Bone marrow (tissue), 2 donors: ENCODE measurements around the gene MACO1.
A peak's percentile ranks its signal among the peaks of the same experiment; 100 is the strongest.
"Not testable (repeated sequence)": the region's sequence is repeated elsewhere in the genome, so short reads cannot be mapped to it uniquely, and the experiment has no call there.

ENCODE experiments used
- DNase-seq, 2 donors: peaks; one replicate each; lab custom pipeline; 2025; lab: John Stamatoyannopoulos, UW

MACO1 gene

DNA sequence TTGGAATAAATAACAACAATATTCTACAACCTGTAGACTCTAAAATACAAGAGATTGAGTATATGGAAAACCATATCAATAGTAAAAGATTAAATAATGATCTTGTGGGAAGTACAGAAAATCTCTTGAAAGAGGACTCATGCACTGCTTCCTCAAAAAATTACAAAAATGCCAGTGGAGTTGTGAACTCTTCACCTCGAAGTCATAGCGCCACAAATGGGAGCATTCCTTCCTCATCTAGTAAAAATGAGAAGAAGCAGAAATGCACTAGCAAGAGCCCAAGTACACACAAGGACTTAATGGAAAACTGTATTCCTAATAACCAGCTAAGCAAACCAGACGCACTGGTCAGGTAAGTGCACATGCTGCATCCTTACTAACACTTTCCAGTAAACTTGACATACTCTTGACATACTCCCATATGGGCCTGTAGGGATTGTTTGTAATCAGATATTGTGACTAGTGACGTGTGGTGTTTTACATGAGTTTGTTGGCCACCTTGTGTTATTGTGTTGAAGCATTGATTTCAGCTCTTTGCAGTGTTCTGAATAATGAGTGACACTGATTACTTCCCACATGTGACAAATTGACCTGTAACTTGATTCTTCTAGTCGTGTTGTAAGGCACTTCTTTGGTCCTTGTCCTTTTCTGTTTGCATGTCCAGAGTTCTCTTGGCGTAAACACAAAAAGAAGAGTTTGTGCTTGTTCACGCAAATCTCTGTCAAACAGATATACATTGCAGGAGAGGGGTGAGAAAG lies 28.0 kb downstream of the MACO1 start:
- no peak for DNase-seq

DNA sequence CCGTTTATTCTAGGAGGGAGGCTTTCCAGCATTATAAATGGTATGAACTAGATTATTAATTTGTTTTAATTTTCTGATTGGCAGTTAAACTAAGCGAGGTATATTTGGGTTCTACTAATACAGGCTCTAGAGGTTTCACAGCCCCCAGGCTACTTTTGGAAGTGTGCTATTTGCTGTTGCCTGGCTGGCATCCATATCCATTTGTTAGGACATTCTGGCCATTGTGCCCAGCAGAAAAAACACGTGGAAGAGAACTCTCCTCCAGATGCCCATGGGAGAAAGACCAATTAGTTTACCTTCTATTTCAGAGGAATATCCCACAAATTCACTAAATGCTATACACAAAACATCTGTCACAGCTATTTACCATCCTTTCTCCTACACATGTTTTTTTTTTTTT lies 29.3 kb downstream of the MACO1 start:
- DNase-seq = no peak

DNA sequence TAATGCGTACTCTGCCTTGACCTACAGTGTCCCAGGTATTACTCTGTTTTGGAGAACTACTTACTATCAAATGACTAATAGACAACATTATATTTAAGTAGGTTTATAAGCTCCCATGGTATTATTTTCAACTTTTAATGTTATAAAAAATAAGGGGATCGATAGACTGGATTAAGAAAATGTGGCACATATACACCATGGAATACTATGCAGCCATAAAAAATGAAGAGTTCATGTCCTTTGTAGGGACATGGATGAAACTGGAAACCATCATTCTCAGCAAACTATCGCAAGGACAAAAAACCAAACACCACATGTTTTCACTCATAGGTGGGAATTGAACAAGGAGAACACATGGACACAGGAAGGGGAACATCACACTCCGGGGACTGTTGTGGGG lies 30.1 kb downstream of the MACO1 start:
- not testable (repeated sequence) for DNase-seq

DNA sequence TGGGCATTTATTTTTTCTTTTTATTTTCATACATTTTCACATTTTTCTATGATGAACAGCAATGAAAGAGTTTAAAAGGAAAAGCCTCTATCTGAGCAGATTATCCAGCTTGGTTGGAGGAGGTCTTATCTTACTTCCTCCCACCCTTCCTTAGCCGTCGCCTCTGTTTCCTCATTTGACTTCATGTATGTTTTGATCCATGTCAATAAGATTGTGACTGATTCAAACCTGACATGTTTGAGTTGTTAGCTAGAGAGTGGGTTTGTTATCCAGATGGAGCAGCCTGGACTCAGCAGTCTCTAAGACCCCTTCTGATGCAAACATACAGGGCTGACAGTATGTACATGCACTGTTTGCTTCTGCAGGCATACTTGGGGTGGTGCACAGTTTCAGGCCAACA lies 31.2 kb downstream of the MACO1 start:
- DNase-seq = peak in 1 of 2 donors; percentile 57

DNA sequence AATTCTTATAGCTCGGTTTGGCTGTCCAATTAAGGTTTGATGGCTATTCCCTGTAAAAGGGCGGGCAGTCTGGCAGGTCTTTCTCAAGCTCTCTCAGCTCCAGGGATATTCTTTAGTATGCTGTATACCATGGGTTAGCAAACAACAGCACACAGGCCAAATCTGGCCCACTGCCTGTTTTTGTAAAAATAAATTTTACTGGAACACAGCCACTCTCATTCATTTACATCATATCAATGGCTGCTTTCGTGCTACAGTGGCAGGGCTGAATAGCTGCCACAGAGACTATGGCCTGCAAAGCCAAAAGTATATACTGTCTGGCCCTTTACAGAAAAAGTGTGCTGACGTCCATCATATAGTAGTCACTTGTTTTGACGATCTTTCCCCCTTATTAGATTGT lies 32.0 kb downstream of the MACO1 start:
- no peak for DNase-seq

DNA sequence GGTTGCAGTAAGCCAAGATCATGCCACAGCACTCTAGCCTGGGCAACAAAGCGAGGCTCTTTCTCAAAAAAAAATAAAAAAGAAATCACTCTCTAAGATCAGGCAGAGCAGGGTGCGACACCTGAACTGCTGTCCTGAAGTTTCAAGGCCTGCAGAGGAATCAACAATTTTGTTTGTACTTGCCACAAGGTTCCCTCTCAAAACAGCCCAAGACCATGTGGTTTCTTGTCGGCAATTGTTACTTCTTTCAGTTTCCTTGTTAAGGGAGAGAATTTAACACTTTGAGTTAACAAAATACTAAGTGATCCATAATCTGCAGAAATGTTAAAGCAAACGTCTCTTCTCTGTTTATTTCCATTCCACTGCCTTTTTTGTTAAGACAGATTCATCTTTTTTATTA lies 36.5 kb downstream of the MACO1 start:
- no peak for DNase-seq

DNA sequence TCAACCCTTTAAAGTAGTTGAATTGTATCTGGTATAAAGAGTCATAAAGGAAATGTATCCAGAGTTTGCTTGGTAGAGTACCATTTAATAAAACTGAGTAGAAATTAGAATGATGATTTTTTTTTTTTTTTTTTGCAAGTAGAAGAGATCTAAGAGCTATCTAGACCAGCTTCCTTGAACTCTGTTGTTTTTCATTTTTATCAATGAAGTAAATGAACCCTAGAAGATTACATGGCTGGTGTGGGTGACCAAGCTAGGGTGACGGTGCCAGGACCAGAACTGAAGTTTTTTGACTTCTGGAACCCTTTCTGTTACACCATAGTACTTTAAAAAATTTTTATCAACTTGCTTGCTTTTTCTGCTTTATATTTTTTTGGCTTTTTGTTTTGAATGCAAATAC lies 36.9 kb downstream of the MACO1 start:
- DNase-seq = no peak

DNA sequence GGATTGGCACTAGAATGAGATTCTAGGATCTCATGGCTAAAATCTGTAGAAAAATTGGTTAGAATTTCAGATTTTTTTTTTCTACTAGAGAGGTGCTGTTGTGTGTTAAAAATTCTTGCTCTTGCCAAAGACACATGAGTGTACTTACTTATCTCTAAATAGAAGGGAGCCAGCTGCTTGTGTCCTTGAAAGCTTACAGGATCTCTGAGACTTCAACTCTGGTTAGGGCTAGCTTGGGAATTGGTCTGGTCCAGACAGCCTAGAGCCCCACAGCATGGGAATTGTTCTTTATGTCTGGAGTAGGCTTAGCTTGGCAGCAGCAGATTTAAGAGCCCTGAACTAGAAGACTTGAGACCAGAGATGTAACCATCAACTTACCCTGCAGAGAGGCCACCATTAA lies 37.3 kb downstream of the MACO1 start:
- no peak for DNase-seq

DNA sequence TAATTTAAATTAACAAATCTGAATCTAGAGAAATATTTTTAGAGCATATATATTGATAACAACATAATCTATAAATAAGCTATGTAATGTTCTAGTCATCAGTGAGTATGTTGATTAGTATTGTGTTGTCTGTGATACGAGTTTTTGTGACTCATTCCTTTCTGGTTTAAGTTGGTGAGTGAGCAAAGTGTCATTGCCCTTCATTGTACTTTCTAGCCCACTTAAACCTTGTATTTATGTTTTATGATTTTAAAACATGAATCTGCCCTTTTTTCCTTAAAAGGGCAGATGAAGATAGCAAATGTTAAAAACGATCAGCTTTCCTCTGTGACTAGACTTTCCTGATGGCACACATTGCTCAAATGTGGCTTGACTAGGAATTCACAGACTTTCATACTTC lies 38.5 kb downstream of the MACO1 start:
- no peak for DNase-seq

DNA sequence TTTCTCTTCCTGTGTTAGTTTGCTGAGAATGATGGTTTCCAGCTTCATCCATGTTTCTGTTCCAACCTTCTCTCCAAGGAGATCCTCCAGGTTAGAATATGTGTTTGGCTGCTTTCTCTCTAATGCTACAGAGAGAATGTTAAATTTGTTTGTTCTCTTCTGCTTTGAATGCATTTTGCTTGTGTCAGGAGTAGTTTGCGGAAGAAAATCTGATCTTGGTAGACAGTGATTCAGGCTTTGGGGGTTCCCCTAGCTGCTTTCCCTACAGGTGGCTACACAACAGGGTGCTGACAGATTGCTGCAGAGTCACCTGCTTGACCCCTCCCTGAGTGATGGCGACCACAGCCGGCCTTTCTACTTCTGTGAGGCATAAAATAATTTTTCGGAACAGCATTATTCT lies 41.8 kb downstream of the MACO1 start:
- DNase-seq = no peak

DNA sequence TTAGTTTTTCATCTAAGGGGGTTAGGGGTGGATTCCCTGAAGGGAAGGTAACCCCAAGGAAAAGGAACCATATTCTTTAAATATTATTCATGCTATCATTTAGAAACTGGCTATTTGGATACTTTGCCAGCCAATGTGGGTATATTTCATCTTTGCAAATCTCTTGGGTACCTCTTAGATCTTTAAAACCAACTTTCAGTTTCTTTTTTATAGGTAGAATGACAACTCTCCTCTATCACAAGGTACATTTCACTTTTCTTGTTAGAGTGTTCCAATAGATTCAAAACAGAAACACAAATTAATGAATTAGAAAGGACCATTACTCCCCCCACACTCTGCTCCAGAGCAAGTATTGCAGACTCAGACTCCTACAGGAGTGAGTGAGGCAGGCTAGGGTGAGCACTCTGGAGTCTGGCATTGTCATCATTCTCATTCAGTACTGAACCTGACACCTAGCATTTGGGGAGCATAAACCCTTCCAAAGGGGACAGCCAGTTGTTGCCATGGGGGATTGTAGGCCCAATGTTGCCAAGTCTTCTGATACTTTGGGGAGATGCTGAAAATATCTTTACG lies 43.0 kb downstream of the MACO1 start:
- DNase-seq = no peak

DNA sequence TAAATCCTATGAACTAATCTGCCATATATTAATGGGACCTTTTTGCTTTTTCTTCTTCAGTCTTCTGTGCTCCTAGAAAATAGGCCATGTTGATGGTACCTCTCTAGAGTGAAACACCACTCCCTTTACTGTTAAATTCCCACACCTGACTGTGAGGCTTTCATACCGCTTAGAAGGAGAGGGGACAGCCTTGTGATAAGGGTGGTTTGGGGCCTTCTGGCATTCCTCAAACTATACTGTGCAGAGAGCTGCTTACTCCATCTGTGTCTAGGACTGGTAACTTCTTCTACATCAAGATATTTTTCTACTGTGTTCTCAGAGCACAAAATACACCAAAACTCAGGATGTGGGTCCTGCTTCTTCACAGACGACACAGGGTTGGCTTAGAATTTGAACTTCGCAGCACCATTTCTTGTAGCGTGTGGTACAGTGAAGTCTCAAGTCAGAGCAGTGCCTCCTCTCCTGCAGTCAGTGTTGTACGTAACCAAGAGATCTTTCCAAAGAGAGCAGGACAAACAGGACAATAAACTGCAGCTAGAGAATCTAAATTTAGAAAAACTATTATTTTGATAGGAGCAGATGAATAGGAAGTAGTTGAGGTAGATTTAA lies 43.8 kb downstream of the MACO1 start:
- no peak for DNase-seq

DNA sequence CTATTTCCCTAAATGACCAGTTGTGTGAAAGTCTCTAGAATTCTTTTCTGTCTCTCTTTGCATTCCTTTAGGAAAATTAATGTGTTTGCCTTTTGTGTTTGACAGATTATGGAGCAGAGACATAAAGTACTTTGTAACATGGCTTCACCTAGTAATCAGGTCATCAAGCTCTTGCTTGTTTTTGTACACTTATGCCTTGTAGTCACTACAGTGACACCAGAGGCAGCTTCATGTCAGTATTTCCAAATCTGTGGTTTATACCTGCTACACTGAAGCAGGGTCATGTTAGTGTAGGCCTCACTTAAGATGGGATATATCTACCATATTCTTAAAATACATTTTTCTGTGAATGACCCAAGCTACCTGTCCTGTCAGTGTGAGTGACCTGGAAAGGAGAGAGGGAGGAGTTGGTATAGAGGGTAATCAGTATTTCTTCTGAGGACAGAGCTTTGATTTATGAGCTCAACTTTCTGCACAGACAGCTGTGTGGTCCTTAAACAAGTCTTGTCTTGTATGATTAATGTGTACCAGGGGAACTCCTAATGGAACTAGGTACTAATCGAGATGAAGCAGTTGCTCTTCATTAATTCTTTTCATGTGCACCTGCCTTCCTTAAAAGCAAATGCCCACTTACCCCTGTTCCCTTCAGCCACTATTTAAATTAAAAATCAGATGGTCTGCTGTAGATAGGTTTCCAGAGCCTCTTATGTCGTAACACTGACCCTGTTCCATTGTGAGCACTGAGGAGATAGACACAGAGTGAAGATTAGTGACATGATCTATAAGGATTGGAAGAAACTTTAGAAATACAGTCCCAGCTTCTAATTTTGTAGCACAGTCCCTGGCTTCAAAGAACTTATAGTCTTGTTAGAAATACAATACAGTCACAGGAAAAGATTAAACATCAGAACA lies 45.7 kb downstream of the MACO1 start:
- no peak for DNase-seq

DNA sequence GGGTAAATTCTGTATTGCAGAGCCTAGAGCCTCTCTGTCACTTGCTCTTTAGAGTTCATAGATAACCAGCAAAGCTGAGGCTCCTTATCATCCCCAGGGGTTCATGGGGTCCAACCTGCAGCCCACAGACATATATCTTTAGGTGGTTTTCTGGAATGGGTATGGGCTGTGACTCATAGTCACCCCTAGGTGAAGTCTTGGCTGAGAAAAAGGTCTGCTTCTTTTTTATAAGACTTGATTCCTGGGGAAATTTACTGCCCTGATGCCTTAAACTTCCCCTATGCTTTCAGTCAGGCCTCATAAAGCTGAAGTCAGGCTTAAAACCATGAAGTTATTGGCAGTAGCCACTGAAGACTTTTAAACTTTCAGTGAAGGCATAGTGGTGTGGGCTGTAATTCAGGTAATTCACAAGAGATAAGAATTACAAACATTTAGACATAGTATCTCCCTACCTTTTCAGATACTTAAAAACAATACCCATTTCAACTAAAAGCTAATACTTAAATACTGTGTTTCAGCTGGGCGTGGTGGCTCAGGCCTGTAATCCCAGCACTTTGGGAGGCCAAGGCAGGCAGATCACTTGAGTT lies 46.8 kb downstream of the MACO1 start:
- no peak for DNase-seq

DNA sequence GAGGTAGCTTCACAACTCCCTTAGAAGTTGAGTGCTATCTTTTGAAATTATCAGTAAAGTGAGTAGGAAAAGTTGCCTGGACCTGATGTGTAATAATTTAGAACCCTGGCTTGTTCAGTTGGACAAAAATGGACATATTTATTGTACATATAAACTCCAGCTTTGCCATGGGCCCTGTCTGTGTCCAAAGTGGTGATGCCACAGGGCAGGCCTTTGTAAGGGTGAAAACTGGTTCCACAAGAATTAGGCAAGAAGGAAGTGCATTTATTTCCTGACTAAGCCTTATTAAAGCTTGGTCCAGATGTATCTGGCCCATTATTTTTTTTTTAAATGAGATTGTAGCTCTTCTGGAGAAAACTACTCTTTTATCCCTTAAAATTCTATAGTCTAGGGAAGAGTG lies 47.9 kb downstream of the MACO1 start:
- no peak for DNase-seq

DNA sequence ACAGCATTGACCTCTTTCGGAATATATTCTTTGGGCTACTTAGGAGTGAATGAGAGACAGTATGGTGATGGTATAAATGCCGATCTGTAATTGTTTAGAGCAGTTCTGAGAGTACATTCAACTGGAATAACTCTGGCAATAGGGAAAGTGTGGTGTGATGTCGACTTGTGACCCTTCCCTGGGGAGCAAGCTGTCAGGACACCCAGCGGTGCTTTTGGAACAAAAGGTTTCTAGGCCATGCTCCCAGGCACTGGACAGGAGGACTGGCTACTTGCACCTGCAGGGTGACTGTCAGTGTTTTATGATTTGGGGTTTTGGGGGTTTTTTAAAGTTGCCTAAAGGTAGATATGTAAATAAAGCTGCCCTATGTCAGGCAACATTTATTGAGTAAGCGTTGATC lies 50.9 kb downstream of the MACO1 start:
- no peak for DNase-seq

DNA sequence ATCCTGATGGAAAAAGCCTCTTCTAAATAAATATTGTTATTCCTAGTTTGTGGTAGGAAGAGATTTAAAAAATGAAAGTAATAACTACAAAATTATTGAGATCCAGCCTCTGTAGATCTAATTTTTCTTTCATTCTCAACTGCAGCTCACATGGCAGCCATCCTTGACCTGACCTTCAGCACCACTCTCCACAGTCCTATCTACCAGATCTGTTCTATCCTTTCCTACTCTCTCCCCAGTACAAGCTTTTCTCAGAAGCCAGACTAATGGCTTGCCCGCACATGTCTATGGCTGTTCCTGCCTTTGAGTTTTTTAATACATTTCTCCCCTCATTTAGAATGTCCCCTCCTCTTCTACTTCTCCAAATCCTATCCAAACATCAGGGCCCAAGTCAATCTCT lies 51.5 kb downstream of the MACO1 start:
- DNase-seq = no peak

DNA sequence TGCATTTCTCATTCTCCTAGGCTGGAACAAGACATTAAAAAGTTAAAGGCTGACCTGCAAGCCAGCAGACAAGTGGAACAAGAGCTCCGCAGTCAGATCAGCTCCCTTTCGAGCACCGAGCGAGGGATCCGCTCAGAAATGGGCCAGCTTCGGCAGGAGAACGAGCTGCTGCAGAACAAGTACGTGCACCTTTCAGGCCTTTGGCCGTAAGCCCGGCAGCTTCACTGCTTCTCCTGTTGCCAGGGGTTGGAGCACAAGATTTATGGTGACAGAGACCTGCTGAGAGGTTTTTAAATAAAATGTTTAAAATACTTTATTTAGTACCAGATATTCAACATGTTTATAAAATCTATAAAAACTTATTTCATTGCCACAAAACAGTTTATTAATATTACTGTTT lies 53.4 kb downstream of the MACO1 start:
- DNase-seq = no peak

DNA sequence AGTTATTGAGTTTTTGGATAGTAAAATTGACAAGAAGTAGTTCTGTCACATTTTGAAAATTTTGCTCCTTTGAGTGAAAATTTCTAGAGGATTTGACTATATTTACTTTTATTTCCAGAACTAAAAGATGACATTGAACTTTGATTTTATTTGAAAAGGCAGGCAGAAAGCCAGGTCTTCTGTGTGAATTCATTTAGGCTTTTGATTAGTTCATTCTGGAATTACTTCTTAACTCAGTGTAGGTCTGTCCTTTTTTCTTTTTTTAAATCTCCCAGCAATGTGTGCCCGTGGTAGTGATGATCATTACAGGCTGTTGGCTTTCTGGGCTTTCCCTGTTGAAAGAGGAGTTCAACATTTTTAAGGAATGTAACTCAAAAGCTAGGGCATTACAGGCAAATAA lies 53.8 kb downstream of the MACO1 start:
- DNase-seq = no peak

DNA sequence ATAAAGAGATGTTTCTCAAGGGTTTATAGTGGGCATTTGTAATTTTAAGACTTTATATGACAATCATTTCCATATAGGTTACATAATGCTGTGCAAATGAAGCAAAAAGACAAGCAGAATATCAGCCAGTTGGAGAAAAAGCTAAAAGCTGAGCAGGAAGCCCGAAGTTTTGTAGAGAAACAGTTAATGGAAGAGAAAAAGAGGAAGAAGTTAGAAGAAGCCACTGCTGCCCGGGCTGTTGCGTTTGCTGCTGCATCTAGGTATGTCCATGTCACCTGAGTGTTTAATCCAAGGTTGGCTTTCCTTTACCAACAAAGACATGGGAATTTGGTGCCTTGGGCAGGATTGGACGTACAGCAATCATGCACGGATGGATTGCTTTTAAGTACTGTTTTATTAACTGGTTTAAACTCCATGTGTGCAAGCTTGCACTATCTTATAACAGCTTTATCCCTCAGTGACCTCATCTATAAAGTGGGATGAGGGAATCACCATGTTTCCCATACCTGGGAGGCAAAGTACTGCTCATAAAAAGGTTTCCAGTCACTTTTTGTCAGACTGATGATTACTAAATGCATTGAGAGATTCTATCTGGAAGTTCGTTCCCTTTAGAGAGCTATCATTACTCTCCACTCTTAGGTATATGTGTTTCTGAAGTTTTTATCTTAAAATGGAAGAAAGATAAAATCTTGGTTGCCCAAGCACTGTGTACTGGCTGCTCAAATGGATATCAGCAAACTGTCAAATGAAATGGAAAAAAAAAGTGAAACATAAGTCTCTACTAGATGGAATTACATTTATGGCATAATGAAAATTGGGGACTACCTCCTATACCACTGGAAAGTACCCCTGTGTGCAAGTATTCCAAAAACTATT lies 55.1 kb downstream of the MACO1 start:
- peak in 1 of 2 donors; percentile 54 for DNase-seq

DNA sequence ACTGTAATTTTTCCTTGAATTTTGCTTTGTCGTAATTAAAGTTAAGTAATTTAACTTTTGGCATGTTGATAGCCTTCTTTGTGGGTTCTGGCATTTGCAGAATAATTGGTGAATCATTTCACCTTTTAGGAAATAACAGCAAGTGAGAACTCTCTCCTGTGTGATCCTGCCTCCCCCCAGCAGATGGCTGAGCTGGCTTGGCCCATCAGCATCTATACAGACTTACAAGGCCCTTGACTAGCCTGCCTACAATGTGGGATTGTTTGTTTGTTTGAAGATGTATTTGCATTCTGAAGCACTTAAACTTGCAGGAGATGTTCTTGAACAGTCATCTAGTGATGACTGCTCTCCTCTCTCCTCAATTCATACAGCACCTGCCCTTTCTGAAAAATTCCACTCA lies 55.9 kb downstream of the MACO1 start:
- no peak for DNase-seq
